HEK293 (cell line): ENCODE data around the gene STARD10.

Experiments used
- CTCF ChIA-PET: fragments of 350-600 bp; formaldehyde crosslinking; extraction: SDS; loops from one replicate; lab custom pipeline; 2021; ENCODE audit warnings: antibody characterized with exemption; lab: Yijun Ruan, JAX
- POLR2A ChIA-PET: fragments of 300-600 bp; formaldehyde crosslinking; extraction: SDS; loops from one replicate; lab custom pipeline; 2020; ENCODE audit warnings: antibody characterized with exemption, inconsistent platforms; lab: Yijun Ruan, JAX
- H3K27ac ChIP-seq: fragments of 200-500 bp; sonication (Bioruptor generic); 2 replicates; pipeline ENCODE4 v1.5.1; 2014; ENCODE audit warnings: low read depth, low read length, control low read depth, inconsistent platforms; ENCODE audit errors: extremely low read depth
- H3K36me3 ChIP-seq, 2 experiments: fragments of 200-500 bp in 1 of 2; sonication (Bioruptor generic) in 1 of 2; 1 replicate in 1 of 2; 2 replicates in 1 of 2; pipeline ENCODE4 v1.5.1; 2014 to 2017; ENCODE audit warnings: inconsistent platforms in 2 of 2, low read length in 2 of 2; ENCODE audit not compliant: control insufficient read depth in 2 of 2, insufficient read depth in 1 of 2
- H3K4me1 ChIP-seq: fragments of 200-500 bp; sonication (Bioruptor generic); 2 replicates; pipeline ENCODE4 v1.5.1; 2014; ENCODE audit warnings: mild to moderate bottlenecking, low read length, inconsistent platforms; ENCODE audit not compliant: control insufficient read depth, insufficient read depth
- H3K4me3 ChIP-seq: 2 replicates; pipeline ENCODE4 v1.5.1; 2011; ENCODE audit warnings: low read depth, mild to moderate bottlenecking, control low read depth, low read length, moderate library complexity
- H3K9me3 ChIP-seq: fragments of 200-500 bp; sonication (Bioruptor generic); 2 replicates; pipeline ENCODE4 v1.5.1; 2014; ENCODE audit warnings: low read depth, low read length, inconsistent platforms; ENCODE audit not compliant: control insufficient read depth, insufficient read depth
- BCL11B ChIP-seq: fragments of 450-650 bp; formaldehyde crosslinking; IDR thresholded peaks from 2 replicates; pipeline ENCODE4 v1.5.1; 2016; ENCODE audit warnings: low read depth, missing biosample characterization, missing genetic modification characterization
- FEZF1 ChIP-seq: fragments of 450-650 bp; formaldehyde crosslinking; IDR thresholded peaks from 2 replicates; pipeline ENCODE4 v1.5.1; 2016; ENCODE audit warnings: missing biosample characterization, missing genetic modification characterization
- KLF1 ChIP-seq: fragments of 450-650 bp; formaldehyde crosslinking; IDR thresholded peaks from 2 replicates; pipeline ENCODE4 v1.5.1; 2016; ENCODE audit warnings: missing biosample characterization, missing genetic modification characterization
- KLF8 ChIP-seq: fragments of 450-650 bp; formaldehyde crosslinking; IDR thresholded peaks from 2 replicates; pipeline ENCODE4 v1.5.1; 2016; ENCODE audit warnings: missing biosample characterization, missing genetic modification characterization
- KLF9 ChIP-seq: fragments of 450-650 bp; formaldehyde crosslinking; IDR thresholded peaks from 2 replicates; pipeline ENCODE4 v1.5.1; 2016; ENCODE audit warnings: missing biosample characterization, missing genetic modification characterization, low read depth
- SP3 ChIP-seq: fragments of 450-650 bp; formaldehyde crosslinking; IDR thresholded peaks from 2 replicates; pipeline ENCODE4 v1.5.1; 2016; ENCODE audit warnings: missing biosample characterization, missing genetic modification characterization
- ZFHX2 ChIP-seq: fragments of 450-650 bp; formaldehyde crosslinking; conservative IDR thresholded peaks from 2 replicates; pipeline ENCODE4 v1.5.1; 2016; ENCODE audit warnings: missing biosample characterization, missing genetic modification characterization
- ZFP3 ChIP-seq: fragments of 450-650 bp; formaldehyde crosslinking; IDR thresholded peaks from 2 replicates; pipeline ENCODE4 v1.5.1; 2016; ENCODE audit warnings: low read depth, missing biosample characterization, missing genetic modification characterization
- ZFP69B ChIP-seq: fragments of 450-650 bp; formaldehyde crosslinking; IDR thresholded peaks from 2 replicates; pipeline ENCODE4 v1.5.1; 2016; ENCODE audit warnings: missing biosample characterization, missing genetic modification characterization
- ZNF140 ChIP-seq: fragments of 450-650 bp; formaldehyde crosslinking; IDR thresholded peaks from 2 replicates; pipeline ENCODE4 v1.5.1; 2016; ENCODE audit warnings: missing biosample characterization, missing genetic modification characterization
- ZNF146 ChIP-seq: fragments of 450-650 bp; formaldehyde crosslinking; IDR thresholded peaks from 2 replicates; pipeline ENCODE4 v1.5.1; 2016; ENCODE audit warnings: missing biosample characterization, missing genetic modification characterization
- ZNF155 ChIP-seq: fragments of 450-650 bp; formaldehyde crosslinking; IDR thresholded peaks from 2 replicates; pipeline ENCODE4 v1.5.1; 2016; ENCODE audit warnings: missing biosample characterization, missing genetic modification characterization
- ZNF2 ChIP-seq: fragments of 450-650 bp; formaldehyde crosslinking; IDR thresholded peaks from 2 replicates; pipeline ENCODE4 v1.5.1; 2016; ENCODE audit warnings: missing biosample characterization, missing genetic modification characterization
- ZNF223 ChIP-seq: fragments of 450-650 bp; formaldehyde crosslinking; IDR thresholded peaks from 2 replicates; pipeline ENCODE4 v1.5.1; 2016; ENCODE audit warnings: missing biosample characterization, missing genetic modification characterization
- ZNF248 ChIP-seq: fragments of 450-650 bp; formaldehyde crosslinking; IDR thresholded peaks from 2 replicates; pipeline ENCODE4 v1.5.1; 2017; ENCODE audit warnings: missing biosample characterization, missing genetic modification characterization
- ZNF292 ChIP-seq: fragments of 450-650 bp; formaldehyde crosslinking; IDR thresholded peaks from 2 replicates; pipeline ENCODE4 v1.5.1; 2016; ENCODE audit warnings: low read depth, missing biosample characterization, missing genetic modification characterization, borderline replicate concordance
- ZNF324 ChIP-seq: fragments of 450-650 bp; formaldehyde crosslinking; IDR thresholded peaks from 2 replicates; pipeline ENCODE4 v1.5.1; 2016; ENCODE audit warnings: missing biosample characterization, missing genetic modification characterization
- ZNF350 ChIP-seq: fragments of 450-650 bp; formaldehyde crosslinking; IDR thresholded peaks from 2 replicates; pipeline ENCODE4 v1.5.0; 2017; ENCODE audit warnings: missing biosample characterization, mild to moderate bottlenecking, missing genetic modification characterization
- ZNF416 ChIP-seq: fragments of 450-650 bp; formaldehyde crosslinking; IDR thresholded peaks from 2 replicates; pipeline ENCODE4 v1.5.1; 2016; ENCODE audit warnings: missing biosample characterization, missing genetic modification characterization
- ZNF555 ChIP-seq: fragments of 450-650 bp; formaldehyde crosslinking; conservative IDR thresholded peaks from 2 replicates; pipeline ENCODE4 v1.5.1; 2017; ENCODE audit warnings: missing biosample characterization, mild to moderate bottlenecking, missing genetic modification characterization, inconsistent platforms
- ZNF600 ChIP-seq: fragments of 450-650 bp; formaldehyde crosslinking; IDR thresholded peaks from 2 replicates; pipeline ENCODE4 v1.5.1; 2016; ENCODE audit warnings: missing biosample characterization, missing genetic modification characterization
- ZNF654 ChIP-seq: fragments of 450-650 bp; formaldehyde crosslinking; IDR thresholded peaks from 2 replicates; pipeline ENCODE4 v1.5.1; 2016; ENCODE audit warnings: low read depth, missing biosample characterization, missing genetic modification characterization
- ZNF777 ChIP-seq: fragments of 450-650 bp; formaldehyde crosslinking; IDR thresholded peaks from 2 replicates; pipeline ENCODE4 v1.5.1; 2017; ENCODE audit warnings: missing biosample characterization, missing genetic modification characterization, borderline replicate concordance
- ZNF791 ChIP-seq: fragments of 450-650 bp; formaldehyde crosslinking; IDR thresholded peaks from 2 replicates; pipeline ENCODE4 v1.5.1; 2016; ENCODE audit warnings: missing biosample characterization, missing genetic modification characterization
- TF ChIP-seq, protein P1 (sequence below): fragments of 450-650 bp; formaldehyde crosslinking; conservative IDR thresholded peaks from 2 replicates; pipeline ENCODE4 v1.5.1; 2016; ENCODE audit warnings: low read depth, missing biosample characterization, missing genetic modification characterization
- TF ChIP-seq, protein P2 (sequence below): fragments of 450-650 bp; formaldehyde crosslinking; IDR thresholded peaks from 2 replicates; pipeline ENCODE4 v1.5.1; 2016; ENCODE audit warnings: missing biosample characterization, missing genetic modification characterization
- TF ChIP-seq, protein P3 (sequence below): fragments of 450-650 bp; formaldehyde crosslinking; IDR thresholded peaks from 2 replicates; pipeline ENCODE4 v1.5.1; 2016; ENCODE audit warnings: missing biosample characterization, missing genetic modification characterization

Gene STARD10

DNA sequence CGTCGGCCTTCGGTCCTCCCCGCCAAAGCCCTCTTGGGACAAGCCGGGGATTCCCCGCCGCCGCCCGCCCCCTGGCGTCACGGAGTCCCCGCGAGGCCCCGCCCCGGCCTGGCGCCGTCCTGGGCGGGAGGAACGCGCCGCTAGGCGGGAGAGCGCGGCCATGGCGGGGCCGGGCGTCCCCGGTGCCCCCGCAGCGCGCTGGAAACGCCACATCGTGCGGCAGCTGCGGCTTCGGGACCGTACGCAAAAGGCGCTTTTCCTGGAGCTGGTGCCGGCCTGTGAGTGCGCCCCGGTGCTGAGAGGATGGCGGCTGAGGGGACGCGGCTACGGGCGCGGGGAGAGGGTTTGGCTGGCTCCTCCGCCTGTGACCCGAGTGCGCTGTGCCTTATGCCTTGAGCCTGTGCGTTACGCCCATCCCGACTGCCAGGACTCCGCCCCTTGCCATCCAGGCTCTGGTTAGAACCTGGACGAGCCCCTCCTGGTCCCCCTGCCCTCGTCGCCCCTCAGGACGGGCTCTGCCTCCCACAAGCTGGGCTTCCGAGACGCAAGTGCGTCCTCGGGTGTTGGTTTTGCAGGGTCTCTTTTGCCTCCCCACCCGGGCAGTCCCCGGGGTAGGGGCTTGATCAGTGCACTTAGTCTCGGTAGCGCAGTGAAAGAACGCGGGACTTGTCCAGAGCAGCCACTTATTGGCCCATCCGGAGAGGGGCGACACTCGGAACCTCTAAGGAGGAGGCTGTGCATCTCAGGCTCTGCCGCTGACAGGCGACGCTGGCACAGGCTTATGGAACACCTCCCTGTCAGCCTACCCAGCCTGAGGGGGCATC lies 20.7 kb upstream of the STARD10 start, which contains the start of gene ATG16L2 (continued):
- TF ChIP-seq, protein P1, sequence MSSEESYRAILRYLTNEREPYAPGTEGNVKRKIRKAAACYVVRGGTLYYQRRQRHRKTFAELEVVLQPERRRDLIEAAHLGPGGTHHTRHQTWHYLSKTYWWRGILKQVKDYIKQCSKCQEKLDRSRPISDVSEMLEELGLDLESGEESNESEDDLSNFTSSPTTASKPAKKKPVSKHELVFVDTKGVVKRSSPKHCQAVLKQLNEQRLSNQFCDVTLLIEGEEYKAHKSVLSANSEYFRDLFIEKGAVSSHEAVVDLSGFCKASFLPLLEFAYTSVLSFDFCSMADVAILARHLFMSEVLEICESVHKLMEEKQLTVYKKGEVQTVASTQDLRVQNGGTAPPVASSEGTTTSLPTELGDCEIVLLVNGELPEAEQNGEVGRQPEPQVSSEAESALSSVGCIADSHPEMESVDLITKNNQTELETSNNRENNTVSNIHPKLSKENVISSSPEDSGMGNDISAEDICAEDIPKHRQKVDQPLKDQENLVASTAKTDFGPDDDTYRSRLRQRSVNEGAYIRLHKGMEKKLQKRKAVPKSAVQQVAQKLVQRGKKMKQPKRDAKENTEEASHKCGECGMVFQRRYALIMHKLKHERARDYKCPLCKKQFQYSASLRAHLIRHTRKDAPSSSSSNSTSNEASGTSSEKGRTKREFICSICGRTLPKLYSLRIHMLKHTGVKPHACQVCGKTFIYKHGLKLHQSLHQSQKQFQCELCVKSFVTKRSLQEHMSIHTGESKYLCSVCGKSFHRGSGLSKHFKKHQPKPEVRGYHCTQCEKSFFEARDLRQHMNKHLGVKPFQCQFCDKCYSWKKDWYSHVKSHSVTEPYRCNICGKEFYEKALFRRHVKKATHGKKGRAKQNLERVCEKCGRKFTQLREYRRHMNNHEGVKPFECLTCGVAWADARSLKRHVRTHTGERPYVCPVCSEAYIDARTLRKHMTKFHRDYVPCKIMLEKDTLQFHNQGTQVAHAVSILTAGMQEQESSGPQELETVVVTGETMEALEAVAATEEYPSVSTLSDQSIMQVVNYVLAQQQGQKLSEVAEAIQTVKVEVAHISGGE (tag by site-specific recombination), result peak; percentile 14; the same call in 1 of the 2 replicates
- TF ChIP-seq ZNF140 (tag by site-specific recombination), result no peak
- TF ChIP-seq ZNF555 (tag by site-specific recombination), result no peak

DNA sequence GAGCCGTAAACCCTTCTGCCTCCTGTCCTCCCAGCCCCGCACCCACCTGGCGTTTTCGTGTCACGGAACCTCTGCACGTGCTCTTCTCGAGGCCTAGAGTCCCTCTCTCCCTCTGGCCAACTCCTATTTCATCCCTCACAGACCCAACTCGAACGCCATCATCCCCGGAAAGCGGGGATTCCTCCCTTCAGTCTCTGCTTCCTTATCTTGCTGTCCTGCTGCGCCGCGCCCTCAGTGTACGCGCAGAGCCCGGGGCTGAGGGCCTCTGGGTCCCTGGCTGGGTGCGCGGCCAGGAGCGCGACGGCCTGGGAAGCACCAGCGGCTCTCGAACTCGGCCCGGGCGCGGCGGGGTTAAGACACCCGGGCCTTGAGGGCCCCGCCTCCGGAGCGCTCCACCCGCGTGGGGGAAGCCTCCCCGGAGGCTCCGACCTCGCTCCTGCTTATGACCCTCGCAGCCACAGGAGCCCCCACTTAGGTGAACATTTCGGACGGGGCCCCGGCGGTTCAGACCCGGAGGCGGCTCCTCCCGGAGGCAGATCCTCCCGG lies 20.0 kb upstream of the STARD10 start:
- CTCF ChIA-PET, result interaction anchor here (0.8 to 2.1 kb wide), 6 partner anchors 11 to 364 kb away, joined by 3 to 7 read pairs (median 4); partner anchors contain the start of gene STARD10
- peaks cover 0 to 20% of the 10 kb centered on the region in 2 experiments; a peak in 1 of 3 replicates for H3K36me3 ChIP-seq
- no peaks in the 10 kb centered on the region for H3K4me1 ChIP-seq
- peak overlapping the region; percentile 70 for H3K4me3 ChIP-seq
- POLR2A ChIA-PET, result no interaction called here
- no peaks in the 10 kb centered on the region for H3K9me3 ChIP-seq
- peak overlapping the region; percentile 73 for H3K27ac ChIP-seq
- no peak for TF ChIP-seq ZNF292 (tag by site-specific recombination)
- TF ChIP-seq SP3, result peak; percentile 85
- peak; percentile 54 for TF ChIP-seq ZNF2 (tag by site-specific recombination)
- TF ChIP-seq ZNF350 (tag by site-specific recombination), result no peak
- TF ChIP-seq, protein P2, sequence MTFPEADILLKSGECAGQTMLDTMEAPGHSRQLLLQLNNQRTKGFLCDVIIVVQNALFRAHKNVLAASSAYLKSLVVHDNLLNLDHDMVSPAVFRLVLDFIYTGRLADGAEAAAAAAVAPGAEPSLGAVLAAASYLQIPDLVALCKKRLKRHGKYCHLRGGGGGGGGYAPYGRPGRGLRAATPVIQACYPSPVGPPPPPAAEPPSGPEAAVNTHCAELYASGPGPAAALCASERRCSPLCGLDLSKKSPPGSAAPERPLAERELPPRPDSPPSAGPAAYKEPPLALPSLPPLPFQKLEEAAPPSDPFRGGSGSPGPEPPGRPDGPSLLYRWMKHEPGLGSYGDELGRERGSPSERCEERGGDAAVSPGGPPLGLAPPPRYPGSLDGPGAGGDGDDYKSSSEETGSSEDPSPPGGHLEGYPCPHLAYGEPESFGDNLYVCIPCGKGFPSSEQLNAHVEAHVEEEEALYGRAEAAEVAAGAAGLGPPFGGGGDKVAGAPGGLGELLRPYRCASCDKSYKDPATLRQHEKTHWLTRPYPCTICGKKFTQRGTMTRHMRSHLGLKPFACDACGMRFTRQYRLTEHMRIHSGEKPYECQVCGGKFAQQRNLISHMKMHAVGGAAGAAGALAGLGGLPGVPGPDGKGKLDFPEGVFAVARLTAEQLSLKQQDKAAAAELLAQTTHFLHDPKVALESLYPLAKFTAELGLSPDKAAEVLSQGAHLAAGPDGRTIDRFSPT (tag by site-specific recombination), result no peak
- peak; percentile 14 for TF ChIP-seq KLF1 (tag by site-specific recombination)
- no peak for TF ChIP-seq FEZF1
- no peak; the same call in 1 of the 2 replicates for TF ChIP-seq ZNF600 (tag by site-specific recombination)
- no peak for TF ChIP-seq ZNF223
- TF ChIP-seq KLF9 (tag by site-specific recombination), result peak; percentile 11; the same call in 1 of the 2 replicates
- peak; percentile 63; the same call in 1 of the 2 replicates for TF ChIP-seq KLF8 (tag by site-specific recombination)
- TF ChIP-seq ZNF416 (tag by site-specific recombination), result no peak
- TF ChIP-seq ZNF146 (tag by site-specific recombination), result no peak
- no peak for TF ChIP-seq ZNF155 (tag by site-specific recombination)
- TF ChIP-seq ZFP69B, result peak; percentile 39; the same call in 1 of the 2 replicates
- 0 out of 2 replicates have a peak, but pooled peaks have one; percentile 23 for TF ChIP-seq BCL11B (tag by site-specific recombination)
- TF ChIP-seq, protein P3, sequence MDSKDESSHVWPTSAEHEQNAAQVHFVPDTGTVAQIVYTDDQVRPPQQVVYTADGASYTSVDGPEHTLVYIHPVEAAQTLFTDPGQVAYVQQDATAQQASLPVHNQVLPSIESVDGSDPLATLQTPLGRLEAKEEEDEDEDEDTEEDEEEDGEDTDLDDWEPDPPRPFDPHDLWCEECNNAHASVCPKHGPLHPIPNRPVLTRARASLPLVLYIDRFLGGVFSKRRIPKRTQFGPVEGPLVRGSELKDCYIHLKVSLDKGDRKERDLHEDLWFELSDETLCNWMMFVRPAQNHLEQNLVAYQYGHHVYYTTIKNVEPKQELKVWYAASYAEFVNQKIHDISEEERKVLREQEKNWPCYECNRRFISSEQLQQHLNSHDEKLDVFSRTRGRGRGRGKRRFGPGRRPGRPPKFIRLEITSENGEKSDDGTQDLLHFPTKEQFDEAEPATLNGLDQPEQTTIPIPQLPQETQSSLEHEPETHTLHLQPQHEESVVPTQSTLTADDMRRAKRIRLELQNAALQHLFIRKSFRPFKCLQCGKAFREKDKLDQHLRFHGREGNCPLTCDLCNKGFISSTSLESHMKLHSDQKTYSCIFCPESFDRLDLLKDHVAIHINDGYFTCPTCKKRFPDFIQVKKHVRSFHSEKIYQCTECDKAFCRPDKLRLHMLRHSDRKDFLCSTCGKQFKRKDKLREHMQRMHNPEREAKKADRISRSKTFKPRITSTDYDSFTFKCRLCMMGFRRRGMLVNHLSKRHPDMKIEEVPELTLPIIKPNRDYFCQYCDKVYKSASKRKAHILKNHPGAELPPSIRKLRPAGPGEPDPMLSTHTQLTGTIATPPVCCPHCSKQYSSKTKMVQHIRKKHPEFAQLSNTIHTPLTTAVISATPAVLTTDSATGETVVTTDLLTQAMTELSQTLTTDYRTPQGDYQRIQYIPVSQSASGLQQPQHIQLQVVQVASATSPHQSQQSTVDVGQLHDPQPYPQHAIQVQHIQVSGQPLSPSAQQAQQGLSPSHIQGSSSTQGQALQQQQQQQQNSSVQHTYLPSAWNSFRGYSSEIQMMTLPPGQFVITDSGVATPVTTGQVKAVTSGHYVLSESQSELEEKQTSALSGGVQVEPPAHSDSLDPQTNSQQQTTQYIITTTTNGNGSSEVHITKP (tag by site-specific recombination), result peak; percentile 99
- TF ChIP-seq ZNF248 (tag by site-specific recombination), result no peak
- TF ChIP-seq ZFHX2 (tag by site-specific recombination), result peak; percentile 23; the same call in 1 of the 2 replicates
- no peak for TF ChIP-seq ZNF777
- no peak; the same call in 1 of the 2 replicates for TF ChIP-seq ZFP3 (tag by site-specific recombination)
- no peak for TF ChIP-seq ZNF791
- peak; percentile 69; the same call in 1 of the 2 replicates for TF ChIP-seq ZNF324 (tag by site-specific recombination)
- no peak for TF ChIP-seq ZNF654
